ENCODE results near the gene CORO2A. TPM values are rescaled to one million over a fixed set of nuclear protein-coding genes. Genes with fewer than 3 reads are reported as not detected.

The CORO2A gene
- total and polyA plus RNA-seq, 2 of the 8 experiments (the other 6 are each of a cell fraction or from before 2014, with no cell fraction given) = 13.7 to 27.9 TPM

DNA sequence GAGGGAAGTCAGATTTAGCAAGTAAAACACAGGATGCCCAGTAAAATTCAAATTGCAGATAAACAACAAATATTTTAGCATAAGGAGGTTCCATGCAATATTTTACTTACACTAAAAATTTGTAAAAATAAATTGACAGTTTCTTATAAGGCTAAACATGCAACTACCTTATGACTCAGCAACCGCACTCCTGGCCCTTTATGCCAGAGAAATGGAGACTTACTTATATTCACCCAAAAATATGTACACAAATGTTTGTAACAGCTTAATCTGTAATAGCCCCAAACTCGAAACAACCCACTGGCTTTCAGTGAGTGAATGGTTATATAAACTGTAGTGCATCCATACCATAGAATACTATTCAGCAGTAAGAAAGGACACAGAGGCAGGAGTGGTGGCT, 44.9 kb downstream of the CORO2A start:
- H3K4me3 ChIP-seq (ENCODE audit: extremely low read depth in 1 of 4, insufficient read depth in 2 of 4, low read depth in 3 of 4, low read length in 4 of 4) = no peak overlapping the region
- H2BK12ac ChIP-seq (ENCODE audit: low read depth, low read length) = no peak overlapping the region
- no peak for FAIRE-seq
- no peak overlapping the region for H2BK15ac ChIP-seq (ENCODE audit: low read length)
- H3K4me2 ChIP-seq (ENCODE audit: insufficient read depth in 1 of 2, low read depth in 2 of 2, low read length in 2 of 2) = no peak overlapping the region
- no peaks in the 10 kb centered on the region; the same call in 1 of the 2 replicates for H3K79me1 ChIP-seq (ENCODE audit: low read depth, low read length)
- H2AK5ac ChIP-seq (ENCODE audit: low read depth, low read length) = no peak overlapping the region
- no peak overlapping the region for H3K9ac ChIP-seq (replicated peaks in 1 of 4; ENCODE audit: extremely low read depth in 1 of 4, low read depth in 3 of 4, low read length in 3 of 4)
- H4K91ac ChIP-seq (replicated peaks; ENCODE audit: insufficient read length, low read length) = no peak overlapping the region
- H3K23ac ChIP-seq (ENCODE audit: insufficient read length) = no peak overlapping the region
- no peak overlapping the region for H3K4ac ChIP-seq (replicated peaks; ENCODE audit: insufficient read length, low read depth, low read length)
- H2AFZ ChIP-seq (ENCODE audit: low read length) = no peak overlapping the region
- H2BK5ac ChIP-seq (ENCODE audit: low read depth, low read length) = no peak overlapping the region
- H2BK120ac ChIP-seq (replicated peaks; ENCODE audit: low read depth, low read length) = no peak overlapping the region
- no peak overlapping the region for H3K14ac ChIP-seq (ENCODE audit: insufficient read length)
- WGBS, 2 experiments (ENCODE audit: extremely low coverage in 1 of 2, insufficient coverage in 1 of 2, insufficient read length in 1 of 2, insufficient replicate concordance in 2 of 2, low coverage in 1 of 2, low lambda C conversion rate in 2 of 2, missing lambda C conversion rate in 1 of 2) = 92% methylated on average over 2 of the region's 2 CpGs; no CpG with 5 or more reads in 1 of the 2 experiments
- TF ChIP-seq CHD1 (IDR thresholded peaks at IDR 0.05; ENCODE audit: low read depth, low read length) = no peak
- no peak for TF ChIP-seq KDM1A (IDR thresholded peaks at IDR 0.05; ENCODE audit: borderline replicate concordance, low read length)
- TF ChIP-seq SIN3A (conservative IDR thresholded peaks at IDR 0.05 in 1 of 2, IDR thresholded peaks at IDR 0.05 in 1 of 2; ENCODE audit: low read depth in 1 of 2, low read length in 2 of 2) = no peak
- TF ChIP-seq RBBP5 (IDR thresholded peaks at IDR 0.05; ENCODE audit: borderline replicate concordance, low read depth, low read length) = no peak
- no peak for TF ChIP-seq EGR1 (IDR thresholded peaks at IDR 0.05; ENCODE audit: borderline replicate concordance, low read depth, low read length)
- no peak for TF ChIP-seq SRF (IDR thresholded peaks at IDR 0.05; ENCODE audit: low read depth, low read length)
- no peak for TF ChIP-seq SUZ12 (IDR thresholded peaks at IDR 0.05; ENCODE audit: low read length)
- no peak for TF ChIP-seq RAD21 (IDR thresholded peaks at IDR 0.05 in 1 of 2, conservative IDR thresholded peaks at IDR 0.05 in 1 of 2; ENCODE audit: low read depth in 2 of 2, low read length in 2 of 2)
- TF ChIP-seq, protein P1, sequence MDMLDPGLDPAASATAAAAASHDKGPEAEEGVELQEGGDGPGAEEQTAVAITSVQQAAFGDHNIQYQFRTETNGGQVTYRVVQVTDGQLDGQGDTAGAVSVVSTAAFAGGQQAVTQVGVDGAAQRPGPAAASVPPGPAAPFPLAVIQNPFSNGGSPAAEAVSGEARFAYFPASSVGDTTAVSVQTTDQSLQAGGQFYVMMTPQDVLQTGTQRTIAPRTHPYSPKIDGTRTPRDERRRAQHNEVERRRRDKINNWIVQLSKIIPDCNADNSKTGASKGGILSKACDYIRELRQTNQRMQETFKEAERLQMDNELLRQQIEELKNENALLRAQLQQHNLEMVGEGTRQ (IDR thresholded peaks at IDR 0.05; ENCODE audit: low read length) = no peak
- H3K4me1 ChIP-seq (replicated peaks in 1 of 4; ENCODE audit: control insufficient read depth in 3 of 4, insufficient read depth in 4 of 4, low read length in 3 of 4) = peaks cover 0 to 3% (median 0%) of the 10 kb centered on the region in 4 experiments; a peak in 2 of 7 replicates
- no peaks in the 10 kb centered on the region for H3K27me3 ChIP-seq (replicated peaks in 1 of 4; ENCODE audit: control insufficient read depth in 3 of 4, extremely low read depth in 1 of 4, insufficient read depth in 3 of 4, low read length in 3 of 4)
- no peak overlapping the region for H3K27ac ChIP-seq (ENCODE audit: low read depth, low read length)
- no peak overlapping the region for H3K18ac ChIP-seq (ENCODE audit: extremely low read depth, low read length)
- no peak for DNase-seq (ENCODE audit: low read depth in 1 of 2, low spot score in 2 of 2)
- H3K79me2 ChIP-seq (ENCODE audit: control insufficient read depth in 1 of 2, insufficient read depth in 2 of 2, low read length in 2 of 2) = no peaks in the 10 kb centered on the region
- no peak overlapping the region for H4K8ac ChIP-seq (ENCODE audit: extremely low read depth, insufficient read depth, low read length)
- peaks cover 0 to 3% of the 10 kb centered on the region in 2 experiments for H4K20me1 ChIP-seq (replicated peaks in 1 of 2; ENCODE audit: control insufficient read depth in 1 of 2, insufficient read depth in 2 of 2, low read length in 2 of 2)
- H3K23me2 ChIP-seq (ENCODE audit: low read depth, low read length) = no peaks in the 10 kb centered on the region
- no peaks in the 10 kb centered on the region; a peak in 1 of 8 replicates for H3K36me3 ChIP-seq (ENCODE audit: control insufficient read depth in 2 of 4, insufficient read depth in 4 of 4, low read length in 3 of 4)
- H4K5ac ChIP-seq (ENCODE audit: insufficient read length, low read depth, low read length) = no peak overlapping the region
- H3K9me3 ChIP-seq (ENCODE audit: insufficient read depth in 2 of 2, low read depth in 1 of 2, low read length in 1 of 2) = no peaks in the 10 kb centered on the region
- POLR2A ChIA-PET (ENCODE audit: partially characterized antibody) = no interaction called here
- no peak overlapping the region for H3K56ac ChIP-seq (replicated peaks; ENCODE audit: insufficient read length, low read depth, low read length)
- no peak overlapping the region for H2BK20ac ChIP-seq (ENCODE audit: low read length)
- CTCF ChIA-PET (ENCODE audit: partially characterized antibody) = interaction anchor here (1.3 kb wide), 1 partner anchor 31 kb away, joined by 3 read pairs; no protein-coding TSS in a partner anchor
